K562 (cell line): ENCODE results near the gene ENTREP3. TPM values are rescaled to one million over a fixed set of nuclear protein-coding genes. Genes with fewer than 3 reads are reported as not detected.

ENCODE experiments used
- EP300 ChIP-seq: IDR thresholded peaks from 2 replicates; pipeline ENCODE4 v1.6.1; 2012; ENCODE audit warnings: low read length, improper control_type of control experiment
- HDAC2 ChIP-seq: fragments of 450-650 bp; IDR thresholded peaks from 2 replicates; pipeline ENCODE4 v1.6.1; 2016; ENCODE audit warnings: mild to moderate bottlenecking
- PHF8 ChIP-seq: fragments of 200-600 bp; sonication (generic); IDR thresholded peaks from 2 replicates; pipeline ENCODE4 v1.6.1; 2012; ENCODE audit warnings: mixed run types, mild to moderate bottlenecking, inconsistent platforms, low read length, moderate library complexity, borderline replicate concordance
- PTBP1 ChIP-seq: fragments of 200-400 bp; formaldehyde crosslinking; IDR thresholded peaks from 2 replicates; pipeline ENCODE4 v1.6.1; 2017; ENCODE audit warnings: low read depth, low read length
- RBM14 ChIP-seq: fragments of 200-400 bp; formaldehyde crosslinking; IDR thresholded peaks from 2 replicates; pipeline ENCODE4 v1.6.1; 2018; ENCODE audit warnings: low read depth, mild to moderate bottlenecking, low read length, moderate library complexity, borderline replicate concordance; ENCODE audit not compliant: insufficient read depth
- RERE ChIP-seq: sonication (generic); formaldehyde crosslinking; IDR thresholded peaks from 2 replicates; pipeline ENCODE4 v1.8.0; 2023; ENCODE audit warnings: missing genetic modification reagents, mild to moderate bottlenecking, borderline replicate concordance
- SAFB2 ChIP-seq: fragments of 200-400 bp; formaldehyde crosslinking; IDR thresholded peaks from 2 replicates; pipeline ENCODE4 v1.6.1; 2018; ENCODE audit warnings: borderline replicate concordance, low read length, low read depth, moderate library complexity; ENCODE audit not compliant: severe bottlenecking
- SRSF3 ChIP-seq: fragments of 200-400 bp; formaldehyde crosslinking; IDR thresholded peaks from 2 replicates; pipeline ENCODE4 v1.6.1; 2016; ENCODE audit warnings: mild to moderate bottlenecking, low read length, moderate library complexity; ENCODE audit not compliant: insufficient read depth
- TBP ChIP-seq: optimal IDR thresholded peaks from 2 replicates; pipeline ENCODE3; 2011; ENCODE audit warnings: low read depth, low read length, improper control_type of control experiment
- ZNF146 ChIP-seq: IDR thresholded peaks from one replicate; pipeline ENCODE4 v1.6.1; 2018; ENCODE audit warnings: missing compliant biosample characterization; ENCODE audit not compliant: unreplicated experiment
- ZNF184 ChIP-seq: sonication (generic); formaldehyde crosslinking; IDR thresholded peaks from 2 replicates; pipeline ENCODE4 v1.5.0; 2020; ENCODE audit warnings: missing genetic modification reagents
- ZNF668 ChIP-seq: fragments of 250-450 bp; sonication (Bioruptor Pico); IDR thresholded peaks from 2 replicates; pipeline ENCODE4 v1.8.0; 2022; ENCODE audit warnings: mild to moderate bottlenecking, inconsistent platforms
- polyA plus RNA-seq, 8 experiments: library from polyadenylated mRNA; depleted of rRNA in 4 of 8; stranded (reverse) in 5 of 8; unstranded in 3 of 8; fragments of >200 nt; fragmentation: Nextera tagmentation in 2 of 8; fragmentation: Illumina TruSeq in 1 of 8; extraction: Ambion mirVana in 2 of 8; extraction: Trizol in 1 of 8; gene quantifications; 2 replicates each; pipeline versions ENCODE4 v1.2.1 to v1.2.3, GENCODE V29; 2011 to 2014; ENCODE audit warnings: inconsistent platforms in 1 of 8, missing spikeins in 1 of 8
- total RNA-seq, 7 experiments: library from RNA; depleted of rRNA in 6 of 7; stranded (reverse); fragments of >200 nt in 6 of 7; fragmentation: Illumina TruSeq in 2 of 7; extraction: Trizol in 2 of 7; gene quantifications; 2 replicates each; pipeline versions ENCODE4 v1.2.1 to v1.2.3, GENCODE V29; 2011 to 2021; ENCODE audit warnings: low replicate concordance in 1 of 7
- TF ChIP-seq, protein P1 (sequence below): sonication (generic); formaldehyde crosslinking; IDR thresholded peaks from 2 replicates; pipeline ENCODE4 v1.8.0; 2022; ENCODE audit warnings: mild to moderate bottlenecking, missing genetic modification reagents
- TF ChIP-seq, protein P2 (sequence below): fragments of 450-650 bp; IDR thresholded peaks from one replicate; pipeline ENCODE4 v1.6.1; 2018; ENCODE audit warnings: mild to moderate bottlenecking, moderate library complexity; ENCODE audit not compliant: partially characterized antibody
- TF ChIP-seq, protein P3 (sequence below): fragments of 250-450 bp; sonication (Bioruptor Pico); IDR thresholded peaks from 2 replicates; pipeline ENCODE4 v1.6.1; 2021; ENCODE audit warnings: mild to moderate bottlenecking

The ENTREP3 gene
- total and polyA plus RNA-seq, 9 of the 15 experiments (the other 6 are each of a cell fraction or from before 2014, with no cell fraction given): 1.9 to 41.8 (median 5.9) TPM

GRCh38 chr1:155261852-155262673 is 6.8 kb upstream of the ENTREP3 start, which contains the start of gene SCAMP3 (continued):
- TF ChIP-seq RERE (CRISPR knock-in tag) (no peak), ZNF146 (no peak), PHF8 (peak; percentile 84; the same call in 1 of the 2 replicates), PTBP1 (no peak), RBM14 (no peak), TBP (peak; percentile 62), ZNF668 (CRISPR knock-in tag) (no peak), ZNF184 (CRISPR knock-in tag) (no peak), SAFB2 (no peak), EP300 (no peak), SRSF3 (no peak), HDAC2 (peak; percentile 80; the same call in 1 of the 2 replicates)
- TF ChIP-seq, protein P1, sequence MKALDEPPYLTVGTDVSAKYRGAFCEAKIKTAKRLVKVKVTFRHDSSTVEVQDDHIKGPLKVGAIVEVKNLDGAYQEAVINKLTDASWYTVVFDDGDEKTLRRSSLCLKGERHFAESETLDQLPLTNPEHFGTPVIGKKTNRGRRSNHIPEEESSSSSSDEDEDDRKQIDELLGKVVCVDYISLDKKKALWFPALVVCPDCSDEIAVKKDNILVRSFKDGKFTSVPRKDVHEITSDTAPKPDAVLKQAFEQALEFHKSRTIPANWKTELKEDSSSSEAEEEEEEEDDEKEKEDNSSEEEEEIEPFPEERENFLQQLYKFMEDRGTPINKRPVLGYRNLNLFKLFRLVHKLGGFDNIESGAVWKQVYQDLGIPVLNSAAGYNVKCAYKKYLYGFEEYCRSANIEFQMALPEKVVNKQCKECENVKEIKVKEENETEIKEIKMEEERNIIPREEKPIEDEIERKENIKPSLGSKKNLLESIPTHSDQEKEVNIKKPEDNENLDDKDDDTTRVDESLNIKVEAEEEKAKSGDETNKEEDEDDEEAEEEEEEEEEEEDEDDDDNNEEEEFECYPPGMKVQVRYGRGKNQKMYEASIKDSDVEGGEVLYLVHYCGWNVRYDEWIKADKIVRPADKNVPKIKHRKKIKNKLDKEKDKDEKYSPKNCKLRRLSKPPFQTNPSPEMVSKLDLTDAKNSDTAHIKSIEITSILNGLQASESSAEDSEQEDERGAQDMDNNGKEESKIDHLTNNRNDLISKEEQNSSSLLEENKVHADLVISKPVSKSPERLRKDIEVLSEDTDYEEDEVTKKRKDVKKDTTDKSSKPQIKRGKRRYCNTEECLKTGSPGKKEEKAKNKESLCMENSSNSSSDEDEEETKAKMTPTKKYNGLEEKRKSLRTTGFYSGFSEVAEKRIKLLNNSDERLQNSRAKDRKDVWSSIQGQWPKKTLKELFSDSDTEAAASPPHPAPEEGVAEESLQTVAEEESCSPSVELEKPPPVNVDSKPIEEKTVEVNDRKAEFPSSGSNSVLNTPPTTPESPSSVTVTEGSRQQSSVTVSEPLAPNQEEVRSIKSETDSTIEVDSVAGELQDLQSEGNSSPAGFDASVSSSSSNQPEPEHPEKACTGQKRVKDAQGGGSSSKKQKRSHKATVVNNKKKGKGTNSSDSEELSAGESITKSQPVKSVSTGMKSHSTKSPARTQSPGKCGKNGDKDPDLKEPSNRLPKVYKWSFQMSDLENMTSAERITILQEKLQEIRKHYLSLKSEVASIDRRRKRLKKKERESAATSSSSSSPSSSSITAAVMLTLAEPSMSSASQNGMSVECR (CRISPR knock-in tag): peak; percentile 95
- TF ChIP-seq, protein P2, sequence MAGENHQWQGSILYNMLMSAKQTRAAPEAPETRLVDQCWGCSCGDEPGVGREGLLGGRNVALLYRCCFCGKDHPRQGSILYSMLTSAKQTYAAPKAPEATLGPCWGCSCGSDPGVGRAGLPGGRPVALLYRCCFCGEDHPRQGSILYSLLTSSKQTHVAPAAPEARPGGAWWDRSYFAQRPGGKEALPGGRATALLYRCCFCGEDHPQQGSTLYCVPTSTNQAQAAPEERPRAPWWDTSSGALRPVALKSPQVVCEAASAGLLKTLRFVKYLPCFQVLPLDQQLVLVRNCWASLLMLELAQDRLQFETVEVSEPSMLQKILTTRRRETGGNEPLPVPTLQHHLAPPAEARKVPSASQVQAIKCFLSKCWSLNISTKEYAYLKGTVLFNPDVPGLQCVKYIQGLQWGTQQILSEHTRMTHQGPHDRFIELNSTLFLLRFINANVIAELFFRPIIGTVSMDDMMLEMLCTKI: no peak
- TF ChIP-seq, protein P3, sequence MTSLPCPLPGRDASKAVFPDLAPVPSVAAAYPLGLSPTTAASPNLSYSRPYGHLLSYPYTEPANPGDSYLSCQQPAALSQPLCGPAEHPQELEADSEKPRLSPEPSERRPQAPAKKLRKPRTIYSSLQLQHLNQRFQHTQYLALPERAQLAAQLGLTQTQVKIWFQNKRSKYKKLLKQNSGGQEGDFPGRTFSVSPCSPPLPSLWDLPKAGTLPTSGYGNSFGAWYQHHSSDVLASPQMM (CRISPR knock-in tag): 0 out of 2 replicates have a peak, but pooled peaks have one; percentile 37
